SW480 (cell line): Measurements from ENCODE around the gene PSMD1.
A peak's percentile ranks its signal among the peaks of the same experiment; 100 is the strongest.
"Not testable (repeated sequence)": the region's sequence is repeated elsewhere in the genome, so short reads cannot be mapped to it uniquely, and the experiment has no call there.

Source experiments
- DNase-seq: peaks from one replicate; pipeline ENCODE4 v3.0.0-alpha.2; 2016; ENCODE audit warnings: low spot score

The PSMD1 gene

GRCh38 chr2:231056453-231057416 is at the start of gene PSMD1:
TSS of gene PSMD1 (plus strand) at chr2:231056867. CDS start at chr2:231057026, 159 bp downstream.
- DNase-seq = peak; percentile 81

GRCh38 chr2:231007286-231008098 is 49.2 kb upstream of the PSMD1 start:
- no peak for DNase-seq

- no peak for DNase-seq
Measured at GRCh38 chr2:231008131-231008530, 48.5 kb upstream of the PSMD1 start.

- DNase-seq = no peak
Measured at GRCh38 chr2:231009236-231009919, 47.3 kb upstream of the PSMD1 start.

- no peak for DNase-seq
Measured at GRCh38 chr2:231010201-231010730, 46.4 kb upstream of the PSMD1 start.

- no peak for DNase-seq
Measured at GRCh38 chr2:231011526-231011925, 45.1 kb upstream of the PSMD1 start.

- no peak for DNase-seq
Measured at GRCh38 chr2:231012463-231012862, 44.2 kb upstream of the PSMD1 start.

- no peak for DNase-seq
Measured at GRCh38 chr2:231013820-231014219, 42.8 kb upstream of the PSMD1 start.

- DNase-seq = no peak
Measured at GRCh38 chr2:231015478-231015877, 41.2 kb upstream of the PSMD1 start.

GRCh38 chr2:231015926-231016325 is 40.7 kb upstream of the PSMD1 start:
- no peak for DNase-seq

GRCh38 chr2:231016566-231017230 is 40.0 kb upstream of the PSMD1 start:
- no peak for DNase-seq

- peak; percentile 66 for DNase-seq
Measured at GRCh38 chr2:231017231-231017598, 39.5 kb upstream of the PSMD1 start.

GRCh38 chr2:231018184-231018583 is 38.5 kb upstream of the PSMD1 start:
- no peak for DNase-seq

- not testable (repeated sequence) for DNase-seq
Measured at GRCh38 chr2:231025059-231025458, 31.6 kb upstream of the PSMD1 start.

- no peak for DNase-seq
Measured at GRCh38 chr2:231028889-231029288, 27.8 kb upstream of the PSMD1 start.

- DNase-seq = no peak
Measured at GRCh38 chr2:231029563-231029962, 27.1 kb upstream of the PSMD1 start.

- no peak for DNase-seq
Measured at GRCh38 chr2:231030725-231031124, 25.9 kb upstream of the PSMD1 start.

- DNase-seq = no peak
Measured at GRCh38 chr2:231032575-231033140, 24.0 kb upstream of the PSMD1 start.

- no peak for DNase-seq
Measured at GRCh38 chr2:231033147-231034132, 23.2 kb upstream of the PSMD1 start.
